Stimulated activated CD8-positive, alpha-beta memory T cell treated with anti-CD3 and anti-CD28 coated beads, Interleukin-4, amount 100 ng/mL, for 4 hours (primary cell): ENCODE measurements around the gene COA6.
A peak's percentile ranks its signal among the peaks of the same experiment; 100 is the strongest.
"Not testable (repeated sequence)": the region's sequence is repeated elsewhere in the genome, so short reads cannot be mapped to it uniquely, and the experiment has no call there.

Experiments
- DNase-seq, 2 donors: peaks; one replicate each; pipeline ENCODE4 v3.0.0-alpha.2; 2020; ENCODE audit warnings: low read depth in 2 of 2, low spot score in 1 of 2

COA6 gene

DNA sequence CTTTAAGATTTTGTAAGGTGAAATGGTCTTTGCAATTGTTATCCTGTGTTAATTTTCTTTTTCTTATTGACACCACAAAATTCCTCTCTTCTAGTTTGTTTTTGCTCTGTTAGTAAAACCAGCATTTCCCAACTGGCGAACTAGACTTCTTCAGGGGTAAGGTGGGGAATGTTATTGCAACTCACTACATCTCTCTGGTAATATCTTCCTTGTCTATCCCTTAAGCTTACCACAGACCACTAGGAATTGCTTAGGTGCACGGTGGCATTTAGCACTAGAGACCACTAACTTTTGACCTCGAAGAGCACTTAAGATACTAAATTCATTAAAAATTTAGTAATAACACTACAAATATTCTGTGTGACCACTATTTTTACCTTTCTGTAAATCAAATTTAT, 4.2 kb upstream of the COA6 start:
- DNase-seq: no peak

DNA sequence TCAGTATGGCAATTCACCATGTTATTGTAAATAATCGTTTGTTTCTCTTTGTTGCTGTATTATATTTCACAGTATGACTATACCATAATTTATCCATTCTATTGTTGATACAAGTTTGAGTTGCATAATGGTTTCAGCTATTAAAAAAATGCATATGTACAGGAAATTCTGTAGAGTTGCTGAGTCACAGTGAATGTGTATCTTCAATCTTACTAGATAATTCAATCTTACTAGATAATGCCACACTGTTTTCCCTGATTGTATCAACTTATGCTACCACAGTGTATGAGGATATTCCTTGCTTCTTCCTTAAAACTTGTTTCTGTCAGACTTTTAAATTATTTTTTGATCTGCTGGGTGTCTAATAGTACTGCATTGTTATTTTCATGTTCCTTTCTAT, 3.5 kb upstream of the COA6 start:
- DNase-seq: no peak

DNA sequence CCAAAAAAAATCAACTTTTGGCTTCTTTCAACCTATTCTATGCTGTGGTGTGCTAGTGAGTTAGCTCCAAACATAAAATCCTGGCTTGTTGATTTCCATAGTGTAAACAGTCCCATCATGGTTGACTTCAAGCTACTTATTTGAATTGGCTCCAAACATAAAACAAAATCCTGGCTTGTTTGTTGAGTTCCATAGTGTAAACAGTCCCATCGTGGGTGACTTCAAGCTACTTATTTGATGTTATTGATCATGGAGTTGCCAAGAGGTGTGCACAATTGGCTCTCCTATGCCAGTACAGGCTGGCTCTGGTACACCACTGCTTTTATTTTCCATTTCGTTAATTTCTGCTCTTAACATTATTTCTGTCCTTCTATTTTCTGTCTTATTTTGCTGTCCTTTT, 1.8 kb upstream of the COA6 start:
- DNase-seq: no peak

DNA sequence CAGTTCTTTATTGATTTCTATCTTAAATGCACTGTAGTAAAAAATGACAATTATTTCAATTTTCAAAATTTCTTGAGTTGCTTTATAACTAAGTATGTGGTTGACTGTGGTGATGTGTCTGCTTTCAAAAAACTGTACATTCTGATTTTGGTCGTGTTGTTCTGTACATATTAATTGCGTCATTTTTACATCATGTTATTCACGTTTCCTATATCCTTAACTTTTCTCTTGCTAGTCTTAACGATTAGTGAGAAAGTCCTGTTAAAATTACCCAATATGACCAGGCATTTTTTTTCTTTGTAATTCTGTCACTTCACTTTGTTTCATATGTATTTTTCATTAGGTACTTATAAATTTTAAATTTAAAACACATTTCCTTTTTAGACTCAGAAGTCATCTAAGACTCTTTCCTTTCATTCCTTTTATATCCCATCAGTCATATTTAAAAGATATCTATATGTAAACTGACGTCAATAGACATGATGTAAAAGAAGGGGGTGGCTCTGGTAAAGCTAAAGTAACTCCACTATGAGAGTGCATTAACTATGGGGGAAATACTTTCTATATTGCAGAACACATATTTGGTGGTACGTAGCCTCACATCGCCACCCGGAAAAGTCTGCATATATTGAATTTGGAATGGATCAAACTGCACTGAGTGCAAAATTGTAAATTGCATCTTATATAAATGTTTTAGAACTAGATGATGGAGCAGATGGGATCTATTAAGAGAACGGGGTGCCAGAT, 1.1 kb upstream of the COA6 start:
- DNase-seq: no peak

DNA sequence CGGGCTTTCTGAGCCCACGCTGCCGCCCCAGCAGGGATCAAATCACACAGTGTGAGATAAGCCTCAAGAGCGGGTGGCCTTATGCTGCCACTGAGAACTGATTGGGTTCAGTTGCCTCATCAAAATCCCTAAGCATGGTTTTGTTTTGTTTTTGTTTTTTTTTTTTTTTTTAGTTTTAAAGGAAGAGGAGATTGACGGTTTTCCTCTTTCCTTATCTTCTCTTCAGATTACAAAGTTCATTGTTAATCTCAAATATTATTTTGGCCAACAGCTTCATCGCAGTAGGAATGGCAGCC, 651 bp downstream of the COA6 start:
- DNase-seq: peak in 1 of 2 donors; percentile 10

DNA sequence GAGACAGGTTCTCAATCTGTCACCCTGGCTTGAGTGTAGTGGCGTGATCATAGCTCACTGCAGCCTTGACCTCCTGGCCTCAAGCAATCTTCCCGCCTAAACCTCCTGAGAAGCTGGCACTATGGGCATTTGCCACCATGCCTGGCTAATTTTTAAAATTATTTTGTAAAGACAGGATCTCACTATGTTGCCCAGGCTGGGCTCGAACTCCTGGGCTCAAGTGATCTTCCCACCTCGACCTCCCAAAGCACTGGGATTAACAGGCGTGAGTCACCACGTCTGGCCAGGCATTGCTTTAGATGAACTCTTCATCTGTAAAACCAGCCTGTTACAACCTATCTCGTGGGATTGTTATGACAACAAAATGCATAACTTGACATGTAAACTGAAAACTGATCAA, 2.4 kb downstream of the COA6 start:
- no peak for DNase-seq

DNA sequence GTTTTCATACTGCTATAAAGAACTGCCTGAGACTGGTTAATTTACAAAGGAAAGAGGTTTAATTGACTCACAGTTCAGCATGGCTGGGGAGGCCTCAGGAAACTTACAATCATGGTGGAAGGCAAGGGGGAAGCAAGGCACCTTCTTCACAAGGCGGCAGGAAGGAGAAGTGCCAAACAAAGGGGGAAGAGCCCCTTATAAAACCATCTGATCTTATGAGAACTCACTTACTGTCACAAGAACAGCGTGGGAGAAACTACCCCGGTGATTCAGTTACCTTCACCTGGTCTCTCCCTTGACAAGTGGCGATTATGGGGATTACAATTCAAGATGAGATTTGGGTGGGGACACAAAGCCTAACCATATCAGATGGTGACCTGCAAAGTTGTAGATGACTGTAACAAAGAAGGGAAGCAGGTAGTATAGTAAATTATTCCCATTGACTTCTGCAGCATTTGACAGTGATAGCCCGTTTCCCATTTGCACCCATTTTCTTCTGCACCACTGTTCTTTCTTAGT, 6.4 kb downstream of the COA6 start:
- not testable (repeated sequence) for DNase-seq

DNA sequence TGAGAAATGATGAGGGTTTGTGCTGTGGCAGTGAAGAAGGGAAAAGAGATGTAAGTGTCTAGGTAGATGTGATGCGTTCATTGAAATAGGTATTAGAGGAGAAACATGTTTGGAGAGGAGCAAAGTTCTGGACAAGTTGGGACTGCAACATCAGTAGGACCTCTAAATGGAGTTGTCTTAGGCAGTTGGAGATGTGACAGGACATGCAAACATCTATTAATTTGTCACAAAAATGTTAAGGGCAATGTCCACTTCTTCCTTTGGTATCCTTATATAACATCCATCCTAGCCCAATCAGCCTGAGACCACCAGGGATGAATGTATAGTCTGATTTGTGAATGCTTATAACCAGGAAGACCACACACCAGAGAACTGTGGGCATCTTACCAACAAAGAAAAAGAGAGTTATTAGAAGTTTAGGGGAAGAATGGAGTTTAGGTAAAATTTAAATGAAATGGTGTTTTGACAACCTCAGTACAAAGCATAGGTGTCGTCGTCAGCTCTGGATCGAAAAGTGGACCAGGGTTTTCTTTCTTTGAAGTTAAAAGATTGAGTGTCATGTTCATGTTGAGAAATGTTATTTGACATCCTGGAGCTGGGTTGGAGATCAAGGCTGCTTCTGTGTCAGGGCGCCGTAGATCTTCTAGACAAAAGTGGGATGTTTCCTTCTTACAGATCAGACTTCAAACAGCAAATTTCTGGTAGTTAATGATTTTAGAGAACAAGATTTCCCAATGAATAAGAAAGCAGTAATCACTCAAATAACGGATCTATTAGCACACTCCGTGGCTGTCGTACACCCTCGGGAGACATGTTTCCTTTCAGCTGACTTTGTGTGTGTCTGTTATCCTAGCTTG, 8.7 kb downstream of the COA6 start:
- DNase-seq: no peak

DNA sequence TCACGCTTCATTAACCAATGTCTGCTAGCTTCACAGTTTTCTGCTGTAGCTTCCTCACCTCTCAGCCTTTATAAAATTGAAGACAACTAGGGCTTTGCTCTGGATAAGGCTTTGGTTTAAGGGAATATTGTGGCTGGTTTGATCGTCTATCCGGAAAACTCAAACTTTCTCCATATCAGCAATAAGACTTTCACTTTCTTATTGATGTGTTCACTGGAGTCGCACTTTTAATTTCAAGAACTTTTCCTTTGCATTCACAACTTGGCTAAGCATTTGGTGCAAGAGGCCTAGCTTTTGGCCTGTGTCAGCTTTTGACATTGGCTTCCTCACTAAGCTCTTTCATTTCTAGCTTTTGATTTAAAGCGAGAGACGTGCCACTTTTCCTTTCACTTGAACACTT, 12.9 kb downstream of the COA6 start:
- no peak for DNase-seq

DNA sequence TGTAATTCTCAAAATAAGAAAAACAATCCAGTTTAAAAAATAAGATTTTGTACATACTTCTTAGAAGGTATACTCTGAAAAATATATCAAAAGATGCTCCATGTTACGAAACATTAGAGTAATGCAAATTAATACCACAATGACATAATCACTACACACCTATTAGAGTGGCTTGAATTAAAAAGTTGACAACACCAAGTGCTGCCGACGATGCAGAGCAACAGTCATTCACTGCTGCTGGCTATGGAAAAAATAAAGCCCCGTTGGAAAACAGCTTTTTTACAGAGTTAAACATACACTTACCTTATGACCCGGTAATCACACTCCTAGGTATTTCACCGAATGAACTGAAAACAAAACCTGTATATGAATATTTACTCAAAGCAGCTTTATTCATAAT, 14.8 kb downstream of the COA6 start:
- DNase-seq: no peak

DNA sequence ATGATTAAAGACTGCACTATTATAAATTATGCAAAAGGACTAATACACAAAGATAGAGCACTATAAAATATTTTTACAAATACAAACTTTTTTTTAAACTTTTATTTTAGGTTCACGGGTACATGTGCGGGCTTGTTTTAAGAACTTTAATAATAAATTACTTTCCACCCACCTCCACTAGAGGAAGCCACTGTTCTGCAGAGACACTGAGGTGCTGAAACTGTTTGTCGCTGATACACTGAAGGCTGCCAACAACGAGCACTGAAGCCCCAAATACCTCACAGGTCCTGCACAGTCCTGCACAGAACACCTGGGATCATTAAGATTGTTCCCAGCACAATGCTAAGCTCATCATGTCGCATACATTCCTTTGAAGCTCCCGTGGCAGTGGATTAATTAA, 19.9 kb downstream of the COA6 start:
- no peak for DNase-seq

DNA sequence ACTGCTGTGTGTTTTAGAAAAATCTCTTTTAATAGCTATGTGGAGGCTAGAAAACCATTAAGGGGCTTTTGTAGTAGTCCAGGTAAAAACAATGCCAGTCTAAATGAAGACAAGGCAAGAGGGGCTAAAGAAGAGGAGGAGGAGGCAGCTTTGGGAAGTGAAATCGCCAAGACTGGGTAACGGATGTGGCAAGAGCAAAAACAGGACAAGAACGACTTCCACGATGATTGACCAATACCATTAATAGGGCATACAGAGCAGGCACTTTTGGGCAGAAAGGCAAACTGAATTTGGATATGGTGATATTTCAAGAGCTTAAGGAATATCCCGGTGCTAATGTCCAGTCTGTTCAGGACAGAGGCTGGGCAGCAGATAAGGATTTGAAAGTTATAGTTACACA, 22.0 kb downstream of the COA6 start:
- DNase-seq: no peak

DNA sequence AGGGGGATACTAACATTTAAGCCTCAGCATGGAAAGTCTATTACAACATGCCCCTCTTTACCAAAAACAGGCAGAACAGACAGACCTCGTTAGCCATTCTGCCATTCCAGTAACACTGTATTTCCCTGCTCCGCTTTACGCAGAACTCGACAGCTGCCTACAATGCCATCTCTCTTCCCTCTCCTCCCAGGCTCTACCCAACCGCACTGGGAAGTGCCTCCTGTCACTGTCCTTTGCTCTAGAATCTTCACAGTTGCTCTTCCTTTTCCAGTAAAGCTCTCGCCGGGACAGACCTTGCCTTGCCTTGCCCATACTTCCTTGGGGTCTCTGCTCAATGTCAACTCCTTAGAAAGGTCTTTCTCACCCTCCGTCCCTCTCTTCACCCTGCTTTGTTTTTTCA, 22.8 kb downstream of the COA6 start:
- DNase-seq: no peak

DNA sequence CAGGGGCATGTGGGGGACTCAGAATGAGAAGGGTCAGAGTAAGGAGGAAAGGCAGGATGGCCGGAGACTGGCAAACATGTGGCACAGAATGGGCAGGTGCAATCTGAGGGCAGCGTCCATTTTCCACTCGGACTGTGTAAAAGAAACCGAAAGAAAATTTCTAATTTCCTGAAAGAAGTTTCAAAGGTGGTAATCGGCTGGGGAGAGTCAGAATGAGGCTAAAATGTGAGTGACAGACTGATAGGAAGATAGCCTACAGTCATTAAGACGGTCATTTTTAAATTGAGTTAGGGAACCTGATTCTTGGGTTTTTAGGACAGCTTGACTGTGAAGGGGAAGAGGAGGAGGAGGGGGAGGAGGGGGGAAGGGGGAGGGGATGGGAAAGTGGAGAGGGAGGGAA, 23.6 kb downstream of the COA6 start:
- DNase-seq: no peak

DNA sequence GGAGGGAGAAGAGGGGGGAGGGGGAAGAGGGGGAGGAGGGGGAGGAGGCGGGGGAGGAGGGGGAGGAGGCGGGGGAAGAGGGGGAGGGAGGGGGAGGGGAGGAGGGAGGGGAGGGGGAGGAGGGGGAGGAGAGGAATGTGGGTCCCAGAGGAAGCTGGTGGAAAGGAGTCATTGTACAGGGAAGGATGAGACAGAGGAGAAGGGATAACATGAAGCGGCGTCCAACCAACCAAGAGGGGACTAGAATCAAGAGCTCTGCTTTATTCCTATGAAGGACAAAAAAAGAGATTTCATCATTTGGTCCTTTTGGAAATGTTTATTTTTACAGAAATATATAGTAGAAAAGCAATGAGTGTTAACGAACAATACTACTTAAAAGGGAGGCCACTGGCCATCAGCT, 24.5 kb downstream of the COA6 start:
- DNase-seq: no peak

DNA sequence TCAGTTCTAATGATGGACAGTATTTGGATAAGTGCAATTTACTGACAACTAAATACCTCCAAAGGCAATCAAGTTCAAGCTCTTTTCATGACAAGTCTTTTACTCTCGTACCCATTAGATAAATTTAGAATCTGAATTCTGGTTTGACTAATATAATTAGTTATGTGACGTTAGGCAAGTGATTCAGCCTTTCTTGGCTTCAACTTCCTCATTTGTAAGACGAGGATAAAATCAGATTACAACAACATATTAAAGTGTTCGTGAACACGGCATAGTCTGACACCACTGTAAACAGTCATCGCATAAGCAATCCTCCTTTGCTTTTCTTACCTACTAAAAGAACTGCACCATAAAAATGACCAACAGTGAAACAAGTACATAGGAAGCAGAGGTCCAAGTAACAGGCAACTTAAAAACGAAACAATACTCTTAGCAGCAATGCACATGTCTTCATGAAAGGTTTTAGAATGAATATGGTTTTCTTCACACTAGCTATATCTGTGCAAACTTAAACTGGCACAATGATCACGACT, 25.7 kb downstream of the COA6 start:
- no peak for DNase-seq

DNA sequence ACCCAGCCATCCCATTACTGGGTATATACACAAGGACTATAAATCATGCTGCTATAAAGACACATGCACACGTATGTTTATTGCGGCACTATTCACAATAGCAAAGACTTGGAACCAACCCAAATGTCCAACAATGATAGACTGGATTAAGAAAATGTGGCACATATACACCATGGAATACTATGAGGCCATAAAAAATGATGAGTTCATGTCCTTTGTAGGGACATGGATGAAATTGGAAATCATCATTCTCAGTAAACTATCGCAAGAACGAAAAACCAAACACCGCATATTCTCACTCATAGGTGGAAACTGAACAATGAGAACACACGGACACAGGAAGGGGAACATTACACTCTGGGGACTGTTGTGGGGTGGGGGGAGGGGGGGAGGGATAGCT, 26.3 kb downstream of the COA6 start:
- DNase-seq: not testable (repeated sequence)

DNA sequence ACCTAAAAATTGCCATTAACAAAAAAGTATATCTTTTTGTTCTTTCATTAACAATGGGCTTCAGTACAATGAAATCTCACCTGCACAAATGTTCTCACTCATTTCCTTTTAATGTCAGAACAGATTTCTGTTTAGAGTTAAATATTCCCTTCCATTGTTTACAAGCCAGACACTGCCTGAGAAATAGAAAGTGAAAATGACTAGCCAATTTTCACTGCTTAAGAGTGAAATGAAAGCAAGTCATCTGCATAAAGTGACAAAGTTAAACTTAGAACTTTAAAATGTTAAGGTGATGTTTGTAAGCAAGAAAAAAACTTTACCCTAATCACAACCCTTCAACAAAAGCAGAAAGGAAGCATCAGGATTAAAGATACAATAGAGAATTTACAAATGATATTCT, 27.5 kb downstream of the COA6 start:
- DNase-seq: no peak

DNA sequence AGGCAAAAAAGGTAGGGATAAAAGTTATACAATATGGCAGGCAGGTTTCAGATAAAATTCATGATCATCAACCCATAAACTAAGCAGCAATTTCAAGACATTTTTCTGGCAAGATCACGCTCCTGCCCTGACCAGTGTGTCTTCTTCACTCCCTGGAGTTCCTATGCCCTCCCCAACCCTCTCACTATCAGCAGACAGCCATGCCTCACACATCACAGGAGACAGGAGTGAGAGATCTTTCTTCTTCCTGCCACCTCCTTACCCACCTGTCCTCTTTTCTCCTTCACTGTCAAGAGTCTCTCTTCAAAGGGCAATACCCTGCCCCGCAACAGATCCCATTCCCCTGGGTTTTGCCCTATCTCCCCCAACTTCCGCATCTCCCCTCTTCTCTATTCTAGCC, 28.4 kb downstream of the COA6 start:
- no peak for DNase-seq

DNA sequence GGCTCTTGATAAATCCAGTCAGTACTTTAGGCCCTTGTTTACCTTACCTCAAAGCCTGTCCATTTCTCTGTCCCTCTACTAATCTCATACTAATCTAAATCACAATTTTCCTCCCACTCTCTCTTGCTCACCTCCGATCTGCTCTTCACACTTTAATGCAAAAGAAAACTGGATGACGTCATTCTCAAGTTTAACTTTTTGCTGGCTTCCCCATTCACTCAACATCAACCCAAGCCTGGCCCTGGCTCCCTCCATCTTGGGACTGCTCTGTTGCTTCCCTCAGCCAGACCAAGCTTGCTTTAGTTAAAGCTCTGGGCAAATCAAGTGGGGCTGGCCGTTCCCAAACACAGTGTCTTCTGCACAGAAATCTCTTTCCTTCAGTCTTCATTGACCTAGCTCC, 29.7 kb downstream of the COA6 start:
- DNase-seq: no peak

DNA sequence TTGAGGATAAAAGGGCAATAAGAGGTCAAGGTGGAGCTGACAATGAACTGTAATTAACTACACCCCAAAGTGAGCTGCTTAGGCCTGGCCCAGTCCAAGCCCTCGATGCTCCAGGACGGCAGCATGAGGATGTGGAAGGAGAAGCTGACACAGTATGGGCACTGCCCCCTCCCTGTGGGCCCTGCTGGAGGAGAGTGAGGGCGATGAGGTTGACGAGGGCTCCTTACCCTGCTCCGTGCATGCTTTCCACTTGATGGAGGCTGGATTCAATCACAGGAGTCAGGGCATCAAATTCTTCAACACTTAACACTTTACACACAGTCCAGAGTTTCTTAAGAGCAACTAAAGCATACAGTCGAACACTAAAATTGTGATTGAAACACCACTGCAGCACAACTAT, 32.4 kb downstream of the COA6 start:
- DNase-seq: no peak

DNA sequence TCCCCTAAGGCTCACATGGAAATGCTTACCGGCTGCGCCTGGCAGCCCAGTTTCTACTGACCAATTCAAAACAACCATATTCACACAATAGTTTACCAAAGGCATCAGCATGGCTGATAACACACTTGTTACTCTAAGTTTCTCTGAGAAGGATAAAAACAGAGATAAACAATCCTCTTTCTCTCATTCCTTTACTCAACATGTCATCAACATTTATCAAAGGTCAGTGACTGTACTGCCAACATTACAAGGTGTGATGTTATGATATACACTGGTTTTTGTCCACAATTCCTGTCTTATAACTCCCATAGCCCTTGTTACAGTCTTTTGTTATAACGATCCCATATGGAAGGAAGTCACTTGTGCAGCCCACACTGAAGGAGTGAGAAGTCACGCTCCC, 33.6 kb downstream of the COA6 start:
- DNase-seq: no peak
